HG03025 (cell line): Measurements from ENCODE around the gene ADISSP.

Source experiments
- ATAC-seq: cut with Tn5 transposase; IDR thresholded peaks from one replicate; pipeline ENCODE4 v1.9.1; 2021; ENCODE audit warnings: mild to moderate bottlenecking, moderate library complexity; ENCODE audit not compliant: unreplicated experiment, low FRiP score

ADISSP gene

DNA sequence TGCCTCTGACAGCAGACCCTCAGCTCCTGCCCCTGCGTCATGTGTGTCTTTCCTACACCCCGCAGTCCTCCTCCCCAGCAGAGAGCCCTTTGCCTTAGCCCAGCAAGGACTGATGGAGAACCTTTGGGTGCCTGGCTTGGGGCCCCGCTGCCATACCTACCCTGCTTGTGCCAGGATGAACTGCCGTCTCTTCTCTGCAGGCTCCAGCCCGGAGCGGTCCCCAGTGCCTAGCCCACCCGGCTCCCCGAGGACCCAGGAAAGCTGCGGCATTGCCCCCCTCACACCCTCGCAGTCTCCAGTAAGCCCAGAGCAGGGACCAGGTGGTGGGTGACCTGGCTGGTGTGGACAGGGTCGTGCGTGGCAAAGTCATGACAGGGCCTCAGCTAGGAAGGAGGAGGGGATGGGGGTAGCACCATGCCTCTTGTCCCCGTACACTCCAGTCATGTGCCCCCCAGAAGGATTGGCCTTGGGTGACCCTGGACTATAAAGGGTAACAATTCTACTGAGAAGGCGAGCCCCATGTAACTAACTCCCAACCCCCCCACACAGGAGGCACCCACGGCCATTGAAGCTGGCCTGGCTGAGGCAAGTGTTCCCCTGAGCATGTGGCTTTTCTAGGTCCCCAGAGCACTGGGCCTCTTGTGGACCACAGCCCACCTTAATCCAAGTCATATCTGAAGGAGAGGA is 26.8 kb downstream of the ADISSP start:
- no peak for ATAC-seq

DNA sequence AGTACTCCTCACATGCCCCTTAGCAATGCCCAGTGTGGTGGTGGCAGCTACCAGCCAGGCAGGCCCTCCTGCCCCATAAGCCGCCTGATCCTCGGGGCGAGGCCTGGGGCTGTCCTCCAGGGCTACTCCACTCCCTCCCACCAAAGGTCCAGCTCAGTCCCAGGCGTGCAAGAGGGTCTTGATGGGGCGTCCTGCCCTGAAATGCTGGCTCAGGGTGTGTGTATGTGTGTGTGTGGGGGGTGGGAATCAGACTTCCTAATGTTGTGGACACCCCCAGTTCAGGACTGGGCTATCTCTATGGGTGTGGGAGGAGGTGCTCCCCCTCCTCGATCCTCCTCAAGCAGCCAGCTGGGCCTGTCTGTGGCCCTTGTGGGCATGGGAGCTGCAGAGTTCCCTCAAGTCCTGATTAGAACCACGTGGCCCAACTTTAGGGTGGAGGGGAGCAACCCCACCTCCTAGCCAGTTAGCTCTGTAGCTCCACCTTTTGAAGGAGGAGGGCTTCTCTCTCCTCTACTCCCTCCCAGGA is 27.6 kb downstream of the ADISSP start:
- no peak for ATAC-seq

DNA sequence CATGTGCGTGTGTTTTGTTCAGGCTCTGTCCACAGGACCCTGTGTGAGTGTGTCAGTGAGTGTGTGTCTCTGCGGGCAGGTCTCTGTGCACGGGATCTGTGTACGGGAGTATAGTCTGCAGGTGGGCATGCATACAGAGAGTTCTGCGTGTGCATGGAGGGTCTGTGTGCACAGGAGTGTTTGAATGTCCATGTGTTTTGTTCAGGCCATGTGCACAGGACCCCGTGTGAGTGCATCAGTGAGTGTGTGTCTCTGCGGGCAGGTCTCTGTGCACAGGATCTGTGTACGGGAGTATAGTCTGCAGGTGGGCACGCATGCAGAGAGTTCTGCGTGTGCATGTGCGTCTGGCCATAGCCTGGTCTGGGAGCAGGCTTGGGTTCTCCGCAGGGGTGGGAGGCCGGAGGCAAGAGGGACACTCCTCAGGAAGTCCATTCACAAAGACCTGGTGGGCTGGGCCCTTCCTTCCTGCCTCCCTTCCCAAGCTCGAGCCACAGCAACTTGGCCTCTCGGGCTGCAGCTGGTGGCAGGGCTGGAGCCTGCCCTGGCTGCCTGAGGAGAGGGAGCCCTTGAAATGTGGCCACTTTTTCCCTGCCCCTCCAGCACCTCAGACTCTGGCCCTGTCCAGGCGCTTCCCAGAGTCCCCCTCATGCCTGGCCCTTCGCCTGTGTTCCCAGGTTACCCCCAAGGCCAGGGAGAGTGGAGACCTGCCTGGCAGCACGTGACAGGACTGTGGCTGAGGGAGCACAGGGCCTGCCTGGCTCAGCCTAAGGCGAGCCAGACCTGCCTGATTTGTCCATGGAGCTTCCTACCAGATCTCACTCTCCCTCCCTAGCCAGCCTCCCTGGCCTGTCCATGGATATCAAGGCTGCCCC is 28.3 kb downstream of the ADISSP start:
- no peak for ATAC-seq

DNA sequence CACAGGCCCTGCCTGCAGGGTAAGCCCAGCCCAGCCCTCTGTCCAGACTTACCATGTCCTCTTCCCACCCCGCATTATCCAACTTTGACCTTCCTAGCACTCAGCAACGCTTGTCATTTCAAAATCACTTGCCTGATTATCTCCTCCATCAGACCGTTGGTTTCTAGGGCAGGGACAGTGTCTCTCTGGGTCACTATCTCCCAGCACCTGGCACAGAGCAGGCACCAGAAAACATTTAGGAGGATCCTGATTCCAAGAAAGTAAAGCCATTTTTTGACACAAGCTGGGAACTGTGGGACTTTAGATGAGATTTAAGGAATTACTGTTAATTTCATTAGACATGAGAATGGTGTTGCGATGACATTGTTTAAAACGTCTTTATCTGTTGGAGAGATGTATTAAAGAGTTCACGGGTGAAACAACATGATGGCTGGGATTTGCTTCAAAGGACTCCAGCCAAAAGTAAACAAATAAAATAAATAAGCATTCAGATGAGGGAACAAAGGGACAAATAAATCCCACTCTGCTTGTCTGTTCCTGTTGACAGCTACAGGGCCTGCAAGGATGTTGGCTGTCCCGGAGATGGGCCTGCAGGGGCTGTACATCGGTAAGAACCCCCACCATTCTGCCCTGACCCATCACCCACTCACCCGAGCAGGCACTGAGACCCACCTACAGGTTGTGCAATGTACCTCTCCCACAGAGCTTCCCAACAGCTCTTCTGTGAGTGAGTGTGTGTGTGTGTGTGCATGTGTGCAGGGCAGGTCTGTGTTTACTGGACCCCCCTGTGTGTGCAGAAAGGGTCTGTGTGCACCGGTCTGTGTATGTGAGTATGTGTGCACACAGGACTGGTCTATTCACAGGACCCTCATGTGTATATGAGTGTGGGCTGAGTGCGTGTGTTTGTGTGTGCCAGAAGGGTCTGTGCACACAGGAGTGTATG is 29.2 kb downstream of the ADISSP start:
- no peak for ATAC-seq

DNA sequence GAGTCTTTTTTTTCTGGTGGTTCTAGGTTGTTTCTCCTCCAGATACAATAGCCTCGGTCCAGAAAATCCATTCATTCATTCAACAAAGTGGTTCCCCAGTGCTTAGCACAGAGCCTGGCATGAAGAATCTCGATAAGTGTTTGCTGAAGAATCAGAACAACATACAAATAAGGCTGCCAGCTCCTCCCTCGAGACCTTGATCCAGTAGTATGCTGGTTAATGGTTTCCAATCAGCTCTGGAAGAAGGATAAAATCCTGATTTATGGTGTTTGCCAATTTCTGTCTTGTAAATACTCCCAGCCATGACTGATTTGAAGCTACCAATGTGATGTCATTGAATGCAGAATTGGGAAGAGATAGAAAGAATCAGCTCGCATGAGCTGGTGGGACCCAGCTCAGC is 31.8 kb downstream of the ADISSP start:
- ATAC-seq: no peak

DNA sequence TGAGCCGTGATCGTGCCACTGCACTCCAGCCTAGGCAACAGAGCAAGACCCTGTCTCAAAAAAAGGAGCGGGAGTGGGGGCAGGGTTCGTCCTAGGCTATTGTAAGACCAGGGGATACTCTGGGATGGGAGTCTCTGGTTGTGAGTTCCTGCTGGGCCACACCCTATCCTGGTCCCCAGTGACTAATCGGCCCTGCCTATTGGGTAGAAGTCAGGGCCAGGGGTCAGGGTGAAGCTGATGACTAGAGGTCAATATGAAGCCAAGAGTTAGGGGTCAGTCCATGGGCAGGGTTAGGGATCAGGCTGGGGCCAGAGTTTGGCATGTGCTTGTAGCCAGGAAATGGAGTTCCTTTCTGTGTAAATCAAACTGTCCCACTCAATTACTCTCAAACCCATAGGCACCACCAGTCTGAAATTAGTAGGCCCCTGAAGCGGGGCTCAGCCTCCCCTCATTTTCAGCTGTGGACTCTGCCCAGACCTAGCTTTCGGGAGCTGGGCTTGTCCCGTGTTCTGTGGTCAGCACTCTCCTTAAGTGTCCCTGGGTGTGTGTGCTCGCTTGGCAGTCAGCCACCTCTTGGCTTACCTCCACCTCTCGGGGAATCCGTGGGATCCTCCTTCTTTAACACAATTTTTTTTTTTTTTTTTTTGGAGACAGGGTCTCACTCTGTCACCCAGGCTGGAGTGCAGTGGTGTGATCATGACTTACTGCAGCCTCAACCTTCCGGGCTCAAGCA is 33.3 kb downstream of the ADISSP start:
- no peak for ATAC-seq

DNA sequence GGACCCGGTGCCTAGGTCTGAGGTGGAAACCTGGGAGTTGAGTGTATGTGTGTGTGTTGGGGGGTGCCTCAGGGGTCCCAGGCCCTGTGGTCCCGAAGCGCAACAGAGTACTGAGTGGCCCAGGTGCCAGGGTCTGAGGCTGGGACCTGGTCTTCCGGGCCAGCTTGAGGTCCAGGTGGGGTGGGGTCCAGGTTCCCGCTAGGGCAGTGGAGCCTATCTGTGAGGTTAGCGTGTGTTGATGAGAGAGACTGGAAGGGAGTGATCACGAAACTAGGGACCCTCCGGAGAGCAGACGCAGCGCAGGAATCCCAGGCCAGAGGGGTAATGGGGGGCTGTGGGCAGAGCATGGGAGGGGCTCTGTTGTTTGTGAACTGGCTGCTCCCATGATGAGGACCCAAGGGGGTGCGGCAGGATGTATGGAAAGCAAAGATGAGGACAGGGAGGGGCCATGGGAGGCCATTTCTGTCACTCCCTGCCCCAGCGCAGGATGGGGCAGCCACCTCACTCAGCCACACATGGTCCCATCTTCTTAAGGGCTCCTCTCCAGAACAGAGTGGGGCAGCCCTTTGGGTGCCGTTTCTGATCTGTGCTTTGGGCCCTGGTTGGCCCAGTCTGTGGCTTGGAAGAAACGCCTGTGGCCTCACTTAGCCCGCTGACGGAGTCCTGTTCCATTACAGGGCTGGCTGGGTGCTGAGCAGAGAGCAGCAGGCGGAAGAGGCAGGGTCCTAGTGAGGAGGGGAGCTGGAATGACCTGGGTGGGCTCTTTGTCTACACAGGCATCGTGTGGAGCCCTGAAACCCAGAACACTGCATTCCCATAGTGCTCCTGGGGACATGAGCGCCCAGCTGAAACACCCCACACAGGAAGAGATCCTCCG is 34.2 kb downstream of the ADISSP start:
- no peak for ATAC-seq

DNA sequence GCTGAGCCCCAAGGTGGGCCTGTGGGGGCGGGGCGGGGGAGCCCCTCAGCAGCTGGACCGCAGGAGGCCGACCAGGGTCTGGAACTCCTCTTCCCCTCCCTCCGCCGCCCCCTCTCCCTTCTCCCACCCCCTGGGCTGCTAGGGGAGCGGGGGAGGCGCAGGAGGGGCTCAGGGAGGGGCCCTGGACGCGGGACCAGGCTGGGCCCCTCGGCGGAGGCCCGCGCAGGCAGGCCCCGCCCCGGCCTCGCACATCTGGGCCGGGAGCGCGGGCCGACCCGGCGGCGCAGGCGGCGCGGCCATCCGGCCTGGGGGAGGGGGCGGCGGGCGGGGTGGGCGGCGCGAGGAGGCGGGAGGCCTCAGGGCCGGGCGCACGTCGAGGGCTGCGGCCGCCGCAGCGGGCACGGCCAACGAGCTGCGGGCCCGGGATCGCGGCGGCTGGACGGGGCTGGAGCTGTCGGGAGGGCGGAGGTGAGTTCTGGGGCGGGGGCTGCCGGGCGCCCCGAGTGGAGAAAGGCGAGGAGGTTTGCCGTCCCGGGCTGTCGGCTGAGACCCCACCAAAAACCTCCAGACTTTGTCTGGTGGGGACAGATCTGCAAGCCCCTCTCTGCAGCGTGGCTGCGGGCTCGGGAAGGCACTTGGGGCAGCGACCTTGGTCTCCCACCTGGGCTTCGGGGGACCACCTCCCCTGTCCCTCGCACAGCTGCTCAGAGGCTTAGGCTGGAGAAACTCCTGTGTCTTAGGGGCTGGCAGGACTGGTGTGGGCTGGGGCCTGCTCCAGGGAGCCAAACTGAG is 35.0 kb downstream of the ADISSP start, which contains the start of gene HSPA12B:
HSPA12B (plus strand) TSS at position 359 of the 792 bp plus-strand sequence. CDS start 5,990 bp downstream, outside the sequence.
- no peak for ATAC-seq

DNA sequence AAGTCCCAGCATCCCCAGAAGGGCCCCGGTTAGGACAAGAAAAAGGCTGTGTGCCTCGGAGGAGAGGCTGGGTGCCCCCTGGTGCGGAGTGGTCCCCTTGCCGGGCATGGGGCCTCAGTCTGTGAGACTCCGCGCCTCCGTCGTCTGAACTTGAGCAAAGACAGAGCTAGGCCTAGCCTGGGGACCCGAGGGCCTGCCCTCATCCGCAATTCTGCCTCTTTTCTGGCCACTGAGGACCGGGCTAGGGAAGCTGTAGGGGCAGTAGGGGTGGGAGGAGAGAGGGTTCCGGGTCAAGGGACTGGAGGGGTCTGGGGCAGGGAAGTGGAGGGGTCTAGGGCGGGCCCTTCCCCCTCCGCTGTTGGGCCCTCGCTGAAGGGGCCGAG is 35.6 kb downstream of the ADISSP start:
- ATAC-seq: no peak

DNA sequence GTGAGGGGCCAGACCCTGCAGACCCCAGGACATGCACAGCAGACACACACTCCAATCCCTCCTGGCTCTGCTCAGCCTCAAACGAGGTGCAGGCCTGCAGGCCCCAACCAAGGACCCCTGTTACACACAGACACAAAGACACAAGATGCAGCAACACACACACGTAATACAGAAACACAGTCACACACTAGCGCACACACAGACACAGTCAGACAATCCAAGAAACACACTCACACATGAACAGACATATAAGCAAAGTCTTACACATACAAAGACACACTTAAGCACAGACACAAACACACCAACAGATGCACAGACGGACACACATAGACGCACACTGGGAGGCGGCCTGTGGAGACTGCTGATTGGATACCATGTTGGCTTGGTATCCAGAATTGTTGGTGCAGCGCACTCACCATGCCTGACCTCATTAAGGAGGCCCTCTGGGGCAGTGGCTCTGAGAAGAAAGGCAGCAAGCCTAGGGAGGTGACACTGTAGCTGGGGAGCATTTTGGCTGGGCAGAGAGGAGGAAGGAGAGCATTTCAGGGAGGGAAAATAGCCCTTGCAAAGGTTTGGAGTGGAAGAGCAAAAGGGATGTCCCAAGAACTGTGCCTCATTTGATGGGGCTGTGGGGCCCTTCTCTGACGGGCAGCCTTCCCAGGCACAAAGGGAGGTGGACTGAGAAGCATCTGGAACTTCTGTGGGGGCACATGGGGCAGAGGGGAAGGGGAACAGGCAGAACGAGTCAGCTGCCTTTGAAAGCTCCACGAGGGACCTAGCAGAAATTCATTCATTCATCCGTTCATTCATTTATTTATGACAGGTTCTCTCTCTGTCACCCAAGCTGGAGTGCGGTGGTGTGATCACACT is 36.5 kb downstream of the ADISSP start:
- no peak for ATAC-seq

DNA sequence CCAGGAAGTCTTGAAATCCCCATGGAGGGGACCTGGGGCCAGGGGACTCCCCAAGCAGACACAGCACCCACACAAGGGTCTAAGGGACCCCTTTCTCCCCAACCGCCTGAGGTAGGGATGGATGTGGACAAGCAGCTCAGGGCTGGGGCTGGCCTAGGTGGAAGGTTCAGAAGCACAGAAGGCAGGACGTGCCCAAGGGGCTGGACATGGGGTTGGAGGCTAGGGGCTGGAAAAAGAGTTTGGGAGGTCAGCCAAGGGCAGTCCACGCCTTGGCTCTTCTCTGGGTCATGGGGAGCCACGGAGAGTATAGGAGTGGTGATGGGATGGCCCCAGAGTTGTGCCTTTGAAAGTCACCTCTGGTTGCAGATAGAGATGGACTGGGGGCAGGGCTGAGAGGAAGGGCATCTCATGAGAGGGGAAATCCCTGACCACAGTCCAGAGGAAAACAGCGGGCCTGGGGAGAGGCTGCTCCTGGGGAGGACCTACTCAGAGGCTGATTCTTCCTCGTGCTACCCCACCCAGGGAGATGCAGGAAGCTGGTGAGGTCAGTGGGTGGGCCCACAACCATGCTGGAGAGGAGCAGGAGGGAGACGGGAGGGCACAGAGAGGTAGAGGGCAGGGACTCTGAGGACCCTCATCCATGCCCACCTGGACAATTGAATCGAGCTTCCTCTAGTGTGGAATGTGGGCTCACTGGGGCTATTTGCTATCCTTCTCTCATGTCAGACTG is 37.6 kb downstream of the ADISSP start:
- no peak for ATAC-seq

DNA sequence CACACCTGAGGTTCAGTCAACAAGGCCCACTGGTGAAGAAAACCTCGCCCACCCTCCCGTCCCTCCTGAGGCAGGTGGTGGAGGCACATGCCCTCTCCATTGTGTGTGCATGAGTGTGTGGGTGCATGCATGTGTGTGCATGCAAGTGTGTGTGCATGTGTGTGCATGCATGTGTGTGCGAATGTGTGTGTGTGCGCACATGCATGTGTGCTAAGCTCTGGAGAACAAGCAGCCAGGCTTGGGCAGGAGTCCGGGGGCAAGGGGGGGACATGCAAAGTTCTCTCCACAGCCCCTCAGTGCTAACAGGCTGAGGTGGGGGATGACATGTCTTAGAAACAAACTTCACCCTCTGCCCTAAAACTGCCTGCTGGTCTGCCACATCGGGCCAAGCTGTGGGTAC is 38.2 kb downstream of the ADISSP start:
- ATAC-seq: no peak

DNA sequence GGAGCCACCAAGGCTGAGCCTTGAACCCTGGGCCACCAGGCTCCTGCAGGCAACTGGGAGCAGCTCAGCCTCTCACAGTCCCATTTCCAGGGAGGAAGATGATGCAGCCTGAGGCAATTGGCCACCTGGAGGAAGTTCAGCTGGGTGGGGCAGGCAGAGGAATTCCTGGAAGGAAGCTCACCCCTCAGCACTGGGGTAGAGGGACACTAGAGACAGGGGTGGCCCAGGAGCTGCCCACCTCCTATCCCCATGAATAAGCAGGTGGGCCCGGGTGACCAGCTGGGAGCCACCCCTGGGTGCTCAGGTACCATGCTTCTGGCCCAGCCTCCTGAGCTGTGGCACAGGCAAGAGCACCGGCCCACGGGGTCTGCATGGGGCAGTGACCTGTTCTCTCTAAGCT is 38.7 kb downstream of the ADISSP start:
- no peak for ATAC-seq

DNA sequence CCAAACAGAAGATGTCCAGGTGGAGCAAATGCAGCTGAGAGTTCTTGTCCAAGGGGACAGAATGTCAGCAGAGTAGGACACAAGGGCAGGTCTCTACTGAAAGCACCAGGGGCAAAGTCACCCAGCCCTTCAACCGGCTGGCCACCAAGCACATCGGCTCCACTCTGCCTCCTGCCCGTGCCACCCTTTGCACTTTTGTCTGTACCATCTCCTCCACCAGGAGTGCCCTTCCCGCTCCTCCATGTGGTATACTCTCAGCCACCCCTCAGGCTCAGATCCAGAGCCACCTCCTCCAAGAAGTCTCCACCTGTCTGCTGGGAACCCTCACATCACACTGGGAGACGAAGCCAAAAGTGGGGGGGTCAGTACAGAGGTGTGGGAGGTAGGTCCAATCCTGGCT is 39.2 kb downstream of the ADISSP start:
- no peak for ATAC-seq

DNA sequence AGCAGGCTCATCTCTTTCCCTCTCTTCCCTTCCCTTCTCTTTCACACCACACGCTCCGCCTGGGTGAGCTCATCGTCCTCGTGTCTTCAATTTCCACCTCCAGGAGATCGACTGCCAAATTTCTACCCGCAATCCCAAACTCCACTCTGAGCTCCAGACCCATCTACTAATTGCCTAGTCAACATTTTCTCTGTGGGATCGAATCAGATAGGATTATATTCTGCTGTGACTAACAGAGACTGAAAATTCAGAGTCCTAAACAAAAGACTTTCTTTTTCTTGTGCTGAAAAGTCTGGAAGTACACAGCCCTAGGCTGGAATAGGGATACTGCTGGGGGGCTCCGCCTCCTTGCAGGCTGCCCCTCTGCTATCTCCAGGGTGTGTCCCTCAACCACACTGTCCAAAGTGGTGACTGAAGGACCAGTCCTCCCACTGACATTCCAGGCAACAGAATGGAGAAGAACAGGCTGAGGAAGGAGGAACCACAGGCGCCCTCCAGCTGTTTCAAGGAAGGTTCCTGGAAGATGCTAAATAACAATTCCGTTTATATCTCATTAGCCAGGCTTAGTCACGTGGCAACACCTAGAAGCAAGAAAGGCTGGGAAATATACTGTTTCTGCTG is 40.0 kb downstream of the ADISSP start:
- ATAC-seq: no peak

DNA sequence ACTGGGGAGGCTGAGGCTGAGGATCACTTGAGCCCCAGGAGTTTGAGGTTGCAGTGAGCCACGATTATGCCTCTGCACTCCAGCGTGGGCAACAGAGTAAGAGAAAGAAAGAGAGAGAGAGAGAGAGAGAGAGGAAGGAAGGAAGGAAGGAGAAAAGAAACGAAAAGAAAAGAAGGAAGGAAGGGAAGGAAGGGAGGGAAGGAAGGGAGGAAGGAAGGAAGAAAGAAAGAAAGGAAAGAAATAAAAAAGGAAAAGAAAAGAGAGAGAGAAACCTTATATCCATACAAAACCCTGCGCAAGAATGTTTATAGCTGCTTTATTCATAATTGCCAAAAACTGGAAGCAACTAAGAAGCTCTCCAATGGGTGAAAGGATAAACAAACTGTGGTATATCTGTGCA is 43.2 kb downstream of the ADISSP start:
- ATAC-seq: no peak
